GF-D8 (cell line): ENCODE data around the gene PLEKHA6.
"Not testable (repeated sequence)": the region's sequence is repeated elsewhere in the genome, so short reads cannot be mapped to it uniquely, and the experiment has no call there.

Source experiments
- DNase-seq: peaks from one replicate; lab custom pipeline; 2025; lab: John Stamatoyannopoulos, UW

Gene PLEKHA6

GRCh38 chr1:204335085-204335484, 24.6 kb downstream of the PLEKHA6 start:
- DNase-seq = no peak

- no peak for DNase-seq
Measured at GRCh38 chr1:204334455-204334854, 25.3 kb downstream of the PLEKHA6 start.

- DNase-seq = no peak
Measured at GRCh38 chr1:204333427-204333826, 26.3 kb downstream of the PLEKHA6 start.

- DNase-seq = no peak
Measured at GRCh38 chr1:204331847-204332487, 27.8 kb downstream of the PLEKHA6 start.

GRCh38 chr1:204331275-204331674, 28.5 kb downstream of the PLEKHA6 start:
- DNase-seq = no peak

GRCh38 chr1:204327870-204328269, 31.9 kb downstream of the PLEKHA6 start:
- DNase-seq = not testable (repeated sequence)

- DNase-seq = no peak
Measured at GRCh38 chr1:204327359-204327758, 32.4 kb downstream of the PLEKHA6 start.

GRCh38 chr1:204326771-204327300, 32.9 kb downstream of the PLEKHA6 start:
- DNase-seq = no peak

GRCh38 chr1:204325944-204326343, 33.8 kb downstream of the PLEKHA6 start:
- no peak for DNase-seq

GRCh38 chr1:204323887-204324286, 35.8 kb downstream of the PLEKHA6 start:
- no peak for DNase-seq

- no peak for DNase-seq
Measured at GRCh38 chr1:204322339-204322868, 37.3 kb downstream of the PLEKHA6 start.

- no peak for DNase-seq
Measured at GRCh38 chr1:204321665-204322064, 38.1 kb downstream of the PLEKHA6 start.

- no peak for DNase-seq
Measured at GRCh38 chr1:204321051-204321450, 38.7 kb downstream of the PLEKHA6 start.

GRCh38 chr1:204320382-204320804, 39.3 kb downstream of the PLEKHA6 start:
- no peak for DNase-seq

GRCh38 chr1:204319462-204319861, 40.3 kb downstream of the PLEKHA6 start:
- DNase-seq = no peak

GRCh38 chr1:204319027-204319426, 40.7 kb downstream of the PLEKHA6 start:
- DNase-seq = no peak

GRCh38 chr1:204318324-204318723, 41.4 kb downstream of the PLEKHA6 start:
- DNase-seq = no peak

GRCh38 chr1:204317170-204317569, 42.6 kb downstream of the PLEKHA6 start:
- DNase-seq = no peak

GRCh38 chr1:204316164-204316563, 43.6 kb downstream of the PLEKHA6 start:
- DNase-seq = no peak

GRCh38 chr1:204314893-204315658, 44.7 kb downstream of the PLEKHA6 start:
- DNase-seq = no peak

GRCh38 chr1:204314171-204314892, 45.4 kb downstream of the PLEKHA6 start:
- no peak for DNase-seq

- DNase-seq = no peak
Measured at GRCh38 chr1:204313675-204314074, 46.1 kb downstream of the PLEKHA6 start.
